Kidney tubule cell (primary cell): ENCODE measurements around the gene CRLF2.
A peak's percentile ranks its signal among the peaks of the same experiment; 100 is the strongest.
"Not testable (repeated sequence)": the region's sequence is repeated elsewhere in the genome, so short reads cannot be mapped to it uniquely, and the experiment has no call there.

Experiments used
- DNase-seq: peaks from one replicate; pipeline ENCODE4 v3.0.0-alpha.2; 2018; ENCODE audit warnings: low spot score

The CRLF2 gene, protein sequence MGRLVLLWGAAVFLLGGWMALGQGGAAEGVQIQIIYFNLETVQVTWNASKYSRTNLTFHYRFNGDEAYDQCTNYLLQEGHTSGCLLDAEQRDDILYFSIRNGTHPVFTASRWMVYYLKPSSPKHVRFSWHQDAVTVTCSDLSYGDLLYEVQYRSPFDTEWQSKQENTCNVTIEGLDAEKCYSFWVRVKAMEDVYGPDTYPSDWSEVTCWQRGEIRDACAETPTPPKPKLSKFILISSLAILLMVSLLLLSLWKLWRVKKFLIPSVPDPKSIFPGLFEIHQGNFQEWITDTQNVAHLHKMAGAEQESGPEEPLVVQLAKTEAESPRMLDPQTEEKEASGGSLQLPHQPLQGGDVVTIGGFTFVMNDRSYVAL

DNA sequence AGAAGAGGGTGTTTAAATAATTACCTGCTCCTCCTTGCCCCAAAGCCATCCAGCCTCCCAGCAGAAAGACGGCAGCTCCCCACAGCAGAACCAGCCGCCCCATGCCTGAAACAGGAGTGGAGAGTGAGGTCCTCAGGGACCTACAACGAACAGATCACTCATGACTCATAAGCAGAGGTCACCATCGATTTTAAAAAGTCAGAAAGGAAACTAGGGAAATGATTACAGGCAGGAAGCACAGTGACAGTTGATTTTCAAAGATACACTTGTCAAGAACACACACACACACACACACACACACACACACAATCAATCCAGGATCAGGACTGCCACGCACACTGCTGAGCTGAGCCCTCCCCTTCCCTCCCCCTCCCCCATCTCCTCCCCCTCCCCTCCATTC lies at the start of gene CRLF2:
Gene CRLF2 (minus strand): TSS at position 118 of the 400 bp plus-strand sequence. CDS start 15 bp downstream, at position 103.
- no peak for DNase-seq

- not testable (repeated sequence) for DNase-seq
These were observed 49.3 kb upstream of the CRLF2 start for GRCh38 chrX:1261771-1262170.

DNA sequence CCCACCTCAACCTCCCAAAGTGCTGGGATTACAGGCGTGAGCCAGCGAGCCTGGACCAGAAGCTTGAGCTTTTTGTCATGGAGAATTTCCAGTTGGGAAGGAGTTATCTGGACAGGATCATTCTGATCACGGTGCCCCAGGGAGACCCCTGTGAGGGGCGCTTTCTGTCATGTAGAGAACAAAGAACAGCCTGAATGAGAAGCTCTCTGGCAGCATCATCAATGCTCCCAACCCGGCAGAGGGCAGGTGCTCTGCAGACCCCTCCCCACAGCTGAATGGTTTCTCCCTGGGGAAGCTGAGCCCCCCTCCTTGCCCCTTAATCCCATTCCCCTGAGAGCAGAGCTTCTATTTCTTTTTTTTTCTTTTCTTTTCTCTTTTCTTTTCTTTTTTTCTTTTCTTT lies 48.8 kb upstream of the CRLF2 start:
- no peak for DNase-seq

GRCh38 chrX:1252861-1253260 lies 40.4 kb upstream of the CRLF2 start:
- DNase-seq: no peak

DNA sequence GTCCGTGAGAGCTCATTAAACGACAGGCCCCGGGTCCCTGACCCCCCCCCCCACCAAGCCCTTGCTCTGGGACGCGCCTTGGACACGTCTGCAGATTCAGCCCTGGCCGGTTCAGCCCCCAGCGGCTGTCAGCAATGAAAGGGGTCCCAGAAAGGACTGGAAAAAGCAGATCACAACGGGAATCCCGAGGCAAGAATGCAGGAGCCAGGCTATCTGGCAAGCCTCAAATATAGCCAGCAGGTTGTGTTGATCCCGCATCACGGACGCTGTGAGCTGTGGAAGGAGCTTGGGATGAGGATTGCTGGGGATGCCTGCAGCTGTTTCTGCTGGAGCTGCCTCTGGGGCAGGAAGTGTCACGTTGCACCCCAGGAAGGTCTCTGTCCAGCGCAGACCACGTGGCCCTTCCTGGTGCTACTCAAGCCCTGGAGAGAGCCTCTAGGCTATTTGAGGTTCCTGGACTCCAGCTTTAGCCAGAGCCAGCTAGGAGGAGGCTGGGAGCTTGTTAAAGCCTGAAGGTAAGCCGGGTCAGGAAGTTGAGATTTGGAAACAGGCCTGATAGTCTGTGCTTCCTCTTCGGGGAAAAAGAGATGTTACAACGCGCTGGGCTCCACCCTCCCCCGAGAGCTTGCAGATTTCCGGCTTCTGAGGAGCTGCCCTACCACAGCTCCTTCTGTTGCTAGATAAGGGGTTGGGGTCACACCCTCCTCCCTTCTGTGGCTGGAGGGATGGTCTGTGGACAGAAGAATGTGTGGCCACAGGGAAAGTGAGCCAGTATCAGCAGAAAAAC lies 36.8 kb upstream of the CRLF2 start:
- DNase-seq: peak; percentile 30

GRCh38 chrX:1248331-1249061 lies 36.0 kb upstream of the CRLF2 start:
- DNase-seq: no peak

GRCh38 chrX:1246816-1247215 lies 34.4 kb upstream of the CRLF2 start:
- DNase-seq: peak; percentile 59

DNA sequence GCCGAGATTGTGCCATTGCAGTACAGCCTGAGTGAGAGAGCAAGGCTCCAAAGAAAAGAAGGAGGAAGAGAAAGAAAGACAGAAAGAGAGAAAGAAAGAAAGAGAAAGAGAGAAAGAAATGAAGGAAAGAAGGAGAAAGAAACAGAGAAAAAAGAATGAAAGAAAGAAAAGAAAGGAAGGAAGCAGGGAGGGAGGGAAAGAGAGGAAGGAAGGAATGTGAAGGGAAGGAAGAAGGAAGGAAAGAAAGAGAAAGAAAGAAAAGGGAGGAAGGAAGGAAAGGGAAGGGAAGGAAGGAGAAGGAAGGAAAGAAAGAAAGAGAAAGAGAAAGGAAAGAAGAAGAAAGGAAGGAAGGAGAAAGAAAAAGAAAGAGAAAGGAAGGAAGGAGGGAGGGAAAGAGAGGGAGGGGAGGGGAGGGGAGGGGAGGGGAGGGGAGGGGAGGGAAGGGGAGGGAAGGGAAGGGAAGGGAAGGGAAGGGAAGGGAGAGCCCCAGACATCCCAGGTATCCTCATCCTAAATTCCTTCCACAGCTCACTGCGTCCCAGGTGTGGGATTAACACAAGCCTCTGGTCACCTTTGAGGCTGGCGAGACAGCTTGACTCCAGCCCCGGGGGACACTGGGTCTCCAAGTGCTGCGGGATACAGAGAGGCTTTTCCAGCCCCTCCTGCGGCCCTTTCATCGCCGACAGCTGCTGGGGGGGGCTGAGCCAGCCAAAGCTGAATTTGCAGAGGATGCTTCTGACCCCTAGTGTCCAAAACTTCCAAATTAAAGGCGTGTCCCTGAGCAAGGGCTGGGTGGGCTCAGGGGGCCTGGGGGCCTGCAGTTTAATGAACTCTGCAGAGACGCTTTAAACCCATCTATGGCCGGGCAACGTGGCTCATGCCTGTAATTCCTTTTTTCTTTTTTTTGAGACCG lies 32.0 kb upstream of the CRLF2 start:
- DNase-seq: peak; percentile 9

- DNase-seq: peak; percentile 62
These were observed 30.5 kb upstream of the CRLF2 start for GRCh38 chrX:1242891-1243402.

DNA sequence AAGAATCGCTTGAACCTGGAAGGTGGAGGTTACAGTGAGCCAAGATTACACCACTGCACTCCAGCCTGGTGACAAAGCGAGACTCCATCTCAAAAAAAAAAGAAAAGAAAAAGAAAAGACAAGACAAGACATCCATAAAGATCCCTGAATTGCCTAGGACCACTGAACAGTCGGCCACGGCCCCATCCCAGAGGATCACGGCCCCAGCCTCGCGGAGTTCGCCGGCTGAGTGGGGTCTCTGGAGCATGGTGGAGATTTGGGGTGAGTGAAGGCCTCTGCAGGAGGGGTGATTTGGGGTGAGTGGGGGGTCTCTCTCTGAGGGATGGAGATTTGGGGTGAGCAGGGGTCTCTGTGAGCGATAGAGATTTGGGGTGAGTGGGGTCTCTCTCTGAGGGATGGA lies 28.1 kb upstream of the CRLF2 start:
- not testable (repeated sequence) for DNase-seq

GRCh38 chrX:1239681-1240142 lies 27.3 kb upstream of the CRLF2 start:
- DNase-seq: no peak

GRCh38 chrX:1231850-1232465 lies 19.5 kb upstream of the CRLF2 start:
- DNase-seq: no peak

DNA sequence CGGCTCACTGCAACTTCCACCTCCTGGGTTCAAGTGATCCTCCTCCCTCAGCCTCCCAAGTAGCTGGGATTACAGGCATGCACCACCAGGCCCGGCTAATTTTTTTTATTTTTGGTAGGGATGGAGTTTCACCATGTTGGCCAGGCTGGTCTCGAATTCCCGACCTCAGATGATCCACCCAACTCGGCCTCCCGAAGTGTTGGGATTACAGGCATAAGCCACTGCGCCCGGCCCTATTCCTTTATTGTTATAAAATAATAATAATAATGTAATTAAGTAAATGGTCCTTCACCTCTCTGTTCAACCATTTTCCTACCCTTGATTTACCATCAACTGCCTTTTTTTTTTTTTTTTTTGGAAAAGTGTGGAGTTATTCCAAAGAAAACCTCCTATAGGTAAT lies 15.7 kb upstream of the CRLF2 start:
- not testable (repeated sequence) for DNase-seq

DNA sequence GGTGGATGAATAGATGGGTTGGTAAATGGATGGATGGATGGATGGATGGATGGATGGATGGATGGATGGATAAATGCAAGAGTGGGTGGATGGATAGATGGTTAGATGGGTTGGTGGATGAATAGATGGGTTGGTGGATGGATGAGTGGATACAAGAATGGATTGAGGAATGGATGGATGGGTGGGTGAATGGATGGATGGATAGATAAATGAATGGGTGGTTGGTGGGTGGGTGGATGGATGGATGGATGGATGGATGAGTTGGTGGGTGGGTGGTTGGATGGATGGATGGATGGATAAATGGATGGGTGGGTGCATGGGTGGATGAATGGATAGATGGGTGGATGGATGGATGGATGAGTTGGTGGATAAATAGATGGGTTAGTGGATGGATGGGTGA lies 13.8 kb upstream of the CRLF2 start:
- no peak for DNase-seq

DNA sequence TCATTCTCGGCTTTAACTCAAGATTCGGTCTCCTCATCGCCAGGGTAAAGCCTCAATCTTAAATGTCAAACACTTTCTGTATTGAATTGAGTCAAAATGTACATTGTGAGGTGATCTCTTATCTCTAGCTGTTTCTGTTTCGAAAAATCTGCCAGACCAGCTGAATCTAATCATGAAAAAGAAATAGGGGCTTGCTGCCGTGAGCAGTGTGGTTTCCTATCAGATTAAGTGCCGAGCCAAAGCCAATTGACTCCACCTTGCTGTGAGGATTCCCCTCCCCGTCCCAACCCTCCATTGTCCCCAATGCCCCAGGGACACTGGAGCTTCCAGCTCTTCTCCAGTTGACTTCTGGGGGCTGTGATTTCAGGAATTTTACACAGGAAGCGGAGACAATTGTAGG lies 12.5 kb upstream of the CRLF2 start:
- DNase-seq: no peak

DNA sequence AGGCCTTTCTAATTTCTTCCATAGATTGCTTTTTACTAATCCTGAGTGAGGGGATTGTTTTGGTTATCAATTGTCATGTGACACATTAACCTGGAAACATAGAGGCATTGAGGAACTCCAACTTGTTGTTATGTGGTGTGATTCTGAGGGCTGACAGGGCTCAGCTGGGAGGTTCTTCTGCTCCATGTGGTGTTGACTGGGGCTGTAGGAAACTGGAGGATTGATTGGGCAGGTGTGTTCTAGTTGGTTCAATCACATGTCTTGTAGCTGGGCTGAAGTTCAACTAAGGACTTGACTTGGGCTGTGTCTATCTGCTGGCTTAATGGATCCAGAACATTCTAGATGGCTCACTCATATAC lies 10.8 kb upstream of the CRLF2 start:
- no peak for DNase-seq

GRCh38 chrX:1222531-1223241 lies 10.2 kb upstream of the CRLF2 start:
- peak; percentile 18 for DNase-seq

DNA sequence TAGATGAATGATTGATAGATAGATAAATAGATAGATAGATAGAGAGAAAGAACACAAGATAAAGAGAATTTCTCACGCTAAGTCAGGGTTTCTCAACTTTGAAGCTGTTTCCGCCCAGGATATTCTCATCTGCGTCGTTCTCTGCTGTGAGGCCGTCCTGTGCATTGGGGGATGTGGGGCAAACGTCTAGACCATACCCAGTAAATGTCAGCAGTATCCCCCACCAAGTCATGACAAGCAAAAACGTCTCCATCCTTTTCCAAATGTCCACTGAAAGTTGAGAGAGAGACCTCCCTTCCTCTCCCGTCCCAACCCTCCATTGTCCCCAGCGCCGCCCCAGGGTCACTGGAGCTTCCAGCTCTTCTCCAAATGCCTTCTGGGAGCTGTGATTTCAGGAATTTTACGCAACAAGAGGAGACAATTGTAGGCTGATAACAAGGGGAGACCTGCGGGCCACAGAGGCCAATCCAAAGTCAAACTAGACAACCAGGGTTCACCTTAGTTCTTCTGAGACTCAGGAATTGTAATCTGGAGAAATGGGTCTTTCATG lies 8.9 kb upstream of the CRLF2 start:
- no peak for DNase-seq

GRCh38 chrX:1218286-1218685 lies 5.8 kb upstream of the CRLF2 start:
- no peak for DNase-seq
